ENCODE data around the gene SKAP2. TPM values are rescaled to one million over a fixed set of nuclear protein-coding genes. Genes with fewer than 3 reads are reported as not detected.

Gene SKAP2
- total RNA-seq, 1 donor from 2014 or later, result 46.4 TPM

- H3K9me3 Mint-ChIP-seq (ENCODE audit: low read depth), result no peaks in the 10 kb centered on the region
- no peaks in the 10 kb centered on the region for H3K36me3 Mint-ChIP-seq (ENCODE audit: insufficient read depth)
- H3K4me1 Mint-ChIP-seq (ENCODE audit: low read depth), result peaks cover 2% of the 10 kb centered on the region
- TF ChIP-seq CTCF (IDR thresholded peaks at IDR 0.05; ENCODE audit: unreplicated experiment), result peak; percentile 94
- peak; percentile 59 for DNase-seq (ENCODE audit: low spot score, unreplicated experiment)
- peak overlapping the region; percentile 4 for H3K27ac Mint-ChIP-seq
- no peak overlapping the region for H3K4me3 Mint-ChIP-seq (ENCODE audit: low read depth)
- no peaks in the 10 kb centered on the region for H3K27me3 Mint-ChIP-seq
These were observed 196.8 kb downstream of the SKAP2 start for GRCh38 chr7:26667514-26668133.

- no peak for TF ChIP-seq CTCF (IDR thresholded peaks at IDR 0.05; ENCODE audit: unreplicated experiment)
- H3K4me3 Mint-ChIP-seq (ENCODE audit: low read depth), result no peak overlapping the region
These were observed 199.5 kb downstream of the SKAP2 start for GRCh38 chr7:26664735-26665416.

GRCh38 chr7:26664274-26664673 lies 200.1 kb downstream of the SKAP2 start:
- no peak for TF ChIP-seq CTCF (IDR thresholded peaks at IDR 0.05; ENCODE audit: unreplicated experiment)
- no peaks in the 10 kb centered on the region for H3K27me3 Mint-ChIP-seq
- no peak overlapping the region for H3K4me3 Mint-ChIP-seq (ENCODE audit: low read depth)
- no peak for DNase-seq (ENCODE audit: low spot score, unreplicated experiment)
- H3K36me3 Mint-ChIP-seq (ENCODE audit: insufficient read depth), result no peaks in the 10 kb centered on the region
- no peak overlapping the region for H3K27ac Mint-ChIP-seq
- H3K4me1 Mint-ChIP-seq (ENCODE audit: low read depth), result peaks cover 2% of the 10 kb centered on the region
- H3K9me3 Mint-ChIP-seq (ENCODE audit: low read depth), result no peaks in the 10 kb centered on the region

More at GRCh38 chr7:26664735-26665416, 199.5 kb downstream of the SKAP2 start:
- H3K9me3 Mint-ChIP-seq (ENCODE audit: low read depth), result no peaks in the 10 kb centered on the region
- no peak overlapping the region for H3K27ac Mint-ChIP-seq
- no peaks in the 10 kb centered on the region for H3K36me3 Mint-ChIP-seq (ENCODE audit: insufficient read depth)
- no peak for DNase-seq (ENCODE audit: low spot score, unreplicated experiment)
- no peaks in the 10 kb centered on the region for H3K27me3 Mint-ChIP-seq
- H3K4me1 Mint-ChIP-seq (ENCODE audit: low read depth), result peaks cover 2% of the 10 kb centered on the region

GRCh38 chr7:26663874-26664273 lies 200.5 kb downstream of the SKAP2 start:
- no peaks in the 10 kb centered on the region for H3K27me3 Mint-ChIP-seq
- H3K27ac Mint-ChIP-seq, result no peak overlapping the region
- DNase-seq (ENCODE audit: low spot score, unreplicated experiment), result no peak
- H3K4me1 Mint-ChIP-seq (ENCODE audit: low read depth), result peaks cover 5% of the 10 kb centered on the region
- TF ChIP-seq CTCF (IDR thresholded peaks at IDR 0.05; ENCODE audit: unreplicated experiment), result no peak
- no peak overlapping the region for H3K4me3 Mint-ChIP-seq (ENCODE audit: low read depth)
- H3K36me3 Mint-ChIP-seq (ENCODE audit: insufficient read depth), result no peaks in the 10 kb centered on the region
- no peaks in the 10 kb centered on the region for H3K9me3 Mint-ChIP-seq (ENCODE audit: low read depth)

- no peak for DNase-seq (ENCODE audit: low spot score, unreplicated experiment)
- Mint-ChIP-seq H3K4me1 (ENCODE audit: low read depth) (peaks cover 14% of the 10 kb centered on the region), H3K4me3 (ENCODE audit: low read depth) (no peak overlapping the region), H3K27ac (no peak overlapping the region), H3K36me3 (ENCODE audit: insufficient read depth) (no peaks in the 10 kb centered on the region), H3K9me3 (ENCODE audit: low read depth) (no peaks in the 10 kb centered on the region), H3K27me3 (peaks cover 2% of the 10 kb centered on the region)
- no peak for TF ChIP-seq CTCF (IDR thresholded peaks at IDR 0.05; ENCODE audit: unreplicated experiment)
These were observed 201.7 kb downstream of the SKAP2 start for GRCh38 chr7:26662646-26663045.
